PC-9 (cell line): Measurements from ENCODE around the gene C2CD4C. TPM values are rescaled to one million over a fixed set of nuclear protein-coding genes. Genes with fewer than 3 reads are reported as not detected.
"Not testable (repeated sequence)": the region's sequence is repeated elsewhere in the genome, so short reads cannot be mapped to it uniquely, and the experiment has no call there.

ENCODE experiments used
- BruUV-seq: library from RNA; stranded (reverse); fragments of 400-500 nt; replicated peaks from 2 replicates; lab custom pipeline; 2021; lab: Mats Ljungman, UMichigan
- CTCF ChIA-PET: fragments of 300-600 bp; sonication (Branson Sonifier 250); formaldehyde crosslinking; loops from one replicate; lab custom pipeline; 2022; ENCODE audit warnings: antibody characterized with exemption; lab: Charles Lee
- POLR2A ChIA-PET: fragments of 300-600 bp; sonication (Branson Sonifier 250); formaldehyde crosslinking; loops from one replicate; lab custom pipeline; 2022; ENCODE audit warnings: antibody characterized with exemption; ENCODE audit not compliant: unreplicated experiment; lab: Charles Lee
- DNase-seq, 2 experiments: peaks; one replicate each; pipeline versions ENCODE4 v3.0.0 to v3.0.0-alpha.2; 2015 to 2022; ENCODE audit warnings: mixed read lengths in 1 of 2
- H2AFZ ChIP-seq: fragments of 200-600 bp; sonication (generic); 2 replicates; pipeline ENCODE4 v1.8.1; 2017; ENCODE audit warnings: antibody characterized with exemption
- H3F3A ChIP-seq: fragments of 200-600 bp; sonication (generic); 2 replicates; pipeline ENCODE4 v1.8.1; 2017; ENCODE audit warnings: antibody characterized with exemption, mild to moderate bottlenecking, low read depth; ENCODE audit not compliant: insufficient read depth
- H3K27ac ChIP-seq: fragments of 200-600 bp; sonication (generic); 2 replicates; pipeline ENCODE4 v1.6.1; 2016; ENCODE audit warnings: mixed run types
- H3K27me3 ChIP-seq: fragments of 200-600 bp; sonication (generic); 2 replicates; pipeline ENCODE4 v1.6.1; 2016; ENCODE audit warnings: low read depth, mixed run types; ENCODE audit not compliant: insufficient read depth
- H3K36me3 ChIP-seq: fragments of 200-600 bp; sonication (generic); 2 replicates; pipeline ENCODE4 v1.6.1; 2016; ENCODE audit warnings: low read depth, mixed run types
- H3K4me1 ChIP-seq: fragments of 200-600 bp; sonication (generic); replicated peaks from 2 replicates; pipeline ENCODE4 v1.6.1; 2016; ENCODE audit warnings: mixed run types; ENCODE audit not compliant: insufficient read depth
- H3K4me2 ChIP-seq: fragments of 200-600 bp; sonication (generic); 2 replicates; pipeline ENCODE4 v1.6.1; 2017; ENCODE audit warnings: mixed run types
- H3K4me3 ChIP-seq: fragments of 200-600 bp; sonication (generic); 2 replicates; pipeline ENCODE4 v1.6.1; 2016; ENCODE audit warnings: mixed run types
- H3K79me2 ChIP-seq: fragments of 200-600 bp; sonication (generic); 2 replicates; pipeline ENCODE4 v1.6.1; 2017; ENCODE audit warnings: low read depth, mixed run types
- H3K9me2 ChIP-seq: fragments of 200-600 bp; sonication (generic); 2 replicates; pipeline ENCODE4 v1.8.1; 2017; ENCODE audit warnings: mild to moderate bottlenecking; ENCODE audit not compliant: insufficient read depth
- H3K9me3 ChIP-seq: fragments of 200-600 bp; sonication (generic); 2 replicates; pipeline ENCODE4 v1.8.1; 2016; ENCODE audit warnings: low read depth; ENCODE audit not compliant: insufficient read depth
- H4K20me1 ChIP-seq: fragments of 200-600 bp; sonication (generic); 2 replicates; pipeline ENCODE4 v1.8.1; 2017; ENCODE audit not compliant: insufficient read depth
- EZH2 ChIP-seq: fragments of 200-600 bp; sonication (generic); IDR thresholded peaks from 2 replicates; pipeline ENCODE4 v1.8.0; 2017; ENCODE audit warnings: antibody characterized with exemption, low read depth
- intact Hi-C: fragments of 100-400 bp; cut with micrococcal nuclease; formaldehyde crosslinking; loops from one replicate; pipeline ENCODE4 v1.10.0; 2022; ENCODE audit not compliant: unreplicated experiment
- total RNA-seq: library from RNA; stranded (reverse); gene quantifications from 2 replicates; pipeline ENCODE4 v1.2.3, GENCODE V29; 2021
- TF ChIP-seq, protein P1 (sequence below): fragments of 200-600 bp; sonication (generic); conservative IDR thresholded peaks from 2 replicates; pipeline ENCODE4 v1.6.1; 2017; ENCODE audit warnings: mixed run types, antibody characterized with exemption, mild to moderate bottlenecking, moderate library complexity

C2CD4C gene
- total RNA-seq, 1 experiment from 2014 or later = 1.2 TPM

- no peak overlapping the region for H3K27ac ChIP-seq
- no peaks in the 10 kb centered on the region for H3K9me2 ChIP-seq
- H3K4me1 ChIP-seq = no peaks in the 10 kb centered on the region
- DNase-seq = no peak
- no peak for TF ChIP-seq EZH2
- no peak overlapping the region for H3K4me3 ChIP-seq
- H4K20me1 ChIP-seq = no peaks in the 10 kb centered on the region; the same call in 1 of the 2 replicates
- H3K9me3 ChIP-seq = no peaks in the 10 kb centered on the region
- no peak overlapping the region for H3K4me2 ChIP-seq
- H3K36me3 ChIP-seq = no peaks in the 10 kb centered on the region
- no peaks in the 10 kb centered on the region for H3K79me2 ChIP-seq
- CTCF ChIA-PET = no interaction called here
- H3K27me3 ChIP-seq = peaks cover 80% of the 10 kb centered on the region
- intact Hi-C loops = no loop called here
- POLR2A ChIA-PET = interaction anchor here (0.6 kb wide), 1 partner anchor 384 kb away, joined by 3 read pairs; no protein-coding TSS in a partner anchor
- H2AFZ ChIP-seq = no peak overlapping the region
- BruUV-seq = no TSS peak
- H3F3A ChIP-seq = peaks cover 4% of the 10 kb centered on the region; the same call in 1 of the 2 replicates
These were observed 3.7 kb upstream of the C2CD4C start for GRCh38 chr19:412356-413355.

- Histone ChIP-seq H3F3A (peaks cover 4% of the 10 kb centered on the region; the same call in 1 of the 2 replicates), H3K4me2 (no peak overlapping the region), H2AFZ (no peak overlapping the region), H3K79me2 (no peaks in the 10 kb centered on the region), H4K20me1 (no peaks in the 10 kb centered on the region; the same call in 1 of the 2 replicates), H3K27me3 (peaks cover 72% of the 10 kb centered on the region), H3K27ac (no peak overlapping the region), H3K4me1 (no peaks in the 10 kb centered on the region), H3K9me2 (no peaks in the 10 kb centered on the region), H3K36me3 (no peaks in the 10 kb centered on the region), H3K4me3 (no peak overlapping the region), H3K9me3 (no peaks in the 10 kb centered on the region)
- POLR2A ChIA-PET = interaction anchor here (0.6 kb wide), 1 partner anchor 385 kb away, joined by 3 read pairs; no protein-coding TSS in a partner anchor
- CTCF ChIA-PET = no interaction called here
- DNase-seq = no peak
- TF ChIP-seq EZH2 = no peak
- TF ChIP-seq, protein P1, sequence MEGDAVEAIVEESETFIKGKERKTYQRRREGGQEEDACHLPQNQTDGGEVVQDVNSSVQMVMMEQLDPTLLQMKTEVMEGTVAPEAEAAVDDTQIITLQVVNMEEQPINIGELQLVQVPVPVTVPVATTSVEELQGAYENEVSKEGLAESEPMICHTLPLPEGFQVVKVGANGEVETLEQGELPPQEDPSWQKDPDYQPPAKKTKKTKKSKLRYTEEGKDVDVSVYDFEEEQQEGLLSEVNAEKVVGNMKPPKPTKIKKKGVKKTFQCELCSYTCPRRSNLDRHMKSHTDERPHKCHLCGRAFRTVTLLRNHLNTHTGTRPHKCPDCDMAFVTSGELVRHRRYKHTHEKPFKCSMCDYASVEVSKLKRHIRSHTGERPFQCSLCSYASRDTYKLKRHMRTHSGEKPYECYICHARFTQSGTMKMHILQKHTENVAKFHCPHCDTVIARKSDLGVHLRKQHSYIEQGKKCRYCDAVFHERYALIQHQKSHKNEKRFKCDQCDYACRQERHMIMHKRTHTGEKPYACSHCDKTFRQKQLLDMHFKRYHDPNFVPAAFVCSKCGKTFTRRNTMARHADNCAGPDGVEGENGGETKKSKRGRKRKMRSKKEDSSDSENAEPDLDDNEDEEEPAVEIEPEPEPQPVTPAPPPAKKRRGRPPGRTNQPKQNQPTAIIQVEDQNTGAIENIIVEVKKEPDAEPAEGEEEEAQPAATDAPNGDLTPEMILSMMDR = no peak
- BruUV-seq = no TSS peak
- intact Hi-C loops = no loop called here
These were observed 2.9 kb upstream of the C2CD4C start for GRCh38 chr19:411723-412355.

DNA sequence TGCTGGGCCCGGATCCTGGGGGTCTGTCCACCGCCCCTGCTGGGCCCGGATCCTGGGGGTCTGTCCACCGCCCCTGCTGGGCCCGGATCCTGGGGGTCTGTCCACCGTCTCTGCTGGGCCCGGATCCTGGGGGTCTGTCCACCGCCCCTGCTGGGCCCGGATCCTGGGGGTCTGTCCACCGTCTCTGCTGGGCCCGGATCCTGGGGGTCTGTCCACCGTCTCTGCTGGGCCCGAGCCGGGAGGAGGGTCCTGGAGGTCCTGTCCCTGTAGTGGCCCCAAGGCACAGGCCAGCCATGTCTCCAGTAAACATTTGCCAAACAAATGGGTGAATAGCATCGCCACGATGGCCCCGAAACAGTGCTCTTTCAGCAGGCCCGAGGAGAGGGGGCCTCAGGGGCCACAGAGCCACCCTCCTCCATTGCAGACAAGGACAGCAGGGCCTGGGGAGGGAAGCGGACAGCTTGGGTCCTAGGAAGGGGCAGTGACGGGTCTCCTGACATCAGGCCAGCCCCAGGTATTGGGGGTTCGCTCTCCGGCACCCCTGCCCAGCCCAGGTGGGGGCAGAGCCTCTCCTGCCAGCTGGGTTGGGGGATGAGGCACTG lies 2.3 kb upstream of the C2CD4C start:
- H3K4me3 ChIP-seq, H3K9me2 ChIP-seq, H3K27ac ChIP-seq, POLR2A ChIA-PET, H2AFZ ChIP-seq, H3K4me1 ChIP-seq, DNase-seq, H4K20me1 ChIP-seq, H3K9me3 ChIP-seq, H3K4me2 ChIP-seq, H3K36me3 ChIP-seq, BruUV-seq, H3K79me2 ChIP-seq, CTCF ChIA-PET, intact Hi-C loops, H3F3A ChIP-seq: not testable (repeated sequence)
- H3K27me3 ChIP-seq = peaks cover 66% of the 10 kb centered on the region
